Testis (tissue), 2 donors: ENCODE data around the gene PHLDB3.

Experiments
- POLR2A ChIP-seq: fragments of 450-650 bp; IDR thresholded peaks from one replicate; pipeline ENCODE4 v1.6.1; 2017; ENCODE audit warnings: antibody characterized with exemption, mild to moderate bottlenecking, moderate library complexity
- TF ChIP-seq, protein P1 (sequence below), 3 experiments: fragments of 450-650 bp in 2 of 3; fragments of 200-600 bp in 1 of 3; sonication (generic) in 1 of 3; IDR thresholded peaks; one replicate each; pipeline ENCODE4 v1.5.1; 2016 to 2019; ENCODE audit warnings: antibody characterized with exemption in 3 of 3, mild to moderate bottlenecking in 2 of 3, moderate library complexity in 1 of 3

DNA sequence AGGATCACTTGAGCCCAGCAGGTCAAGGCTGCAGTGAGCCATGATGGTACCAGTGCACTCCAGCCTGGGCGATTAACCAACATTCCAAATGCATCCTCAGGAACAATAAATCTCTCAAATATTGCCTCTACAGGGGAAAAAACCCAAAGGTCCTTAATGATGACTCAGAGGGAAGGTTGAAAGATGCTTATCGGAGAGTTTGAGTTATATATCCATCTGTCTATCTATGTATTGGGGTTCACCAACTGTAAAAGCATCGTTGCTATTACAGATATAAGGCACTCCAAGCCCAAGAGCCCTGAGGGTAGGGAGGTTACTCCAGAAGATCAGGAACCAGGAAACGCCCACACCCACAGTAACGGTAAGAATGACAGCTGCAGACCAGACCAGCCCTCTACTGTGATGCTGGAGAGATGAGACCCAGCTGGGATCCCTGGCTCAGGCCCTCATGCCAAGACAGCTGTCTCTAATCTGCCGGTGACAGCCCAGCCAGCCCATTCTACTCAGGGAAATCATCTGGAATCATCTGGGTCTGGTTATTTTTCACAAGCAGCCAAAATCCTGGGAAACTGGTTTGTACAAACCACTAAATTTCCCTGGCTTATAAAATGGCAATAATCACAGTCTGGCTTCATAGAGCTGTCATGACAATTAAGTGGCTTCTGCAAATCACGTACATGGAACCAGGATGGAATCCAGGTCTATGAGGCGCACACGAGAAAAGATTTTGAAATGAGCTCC is 66.1 kb downstream of the PHLDB3 start:
- TF ChIP-seq, protein P1, sequence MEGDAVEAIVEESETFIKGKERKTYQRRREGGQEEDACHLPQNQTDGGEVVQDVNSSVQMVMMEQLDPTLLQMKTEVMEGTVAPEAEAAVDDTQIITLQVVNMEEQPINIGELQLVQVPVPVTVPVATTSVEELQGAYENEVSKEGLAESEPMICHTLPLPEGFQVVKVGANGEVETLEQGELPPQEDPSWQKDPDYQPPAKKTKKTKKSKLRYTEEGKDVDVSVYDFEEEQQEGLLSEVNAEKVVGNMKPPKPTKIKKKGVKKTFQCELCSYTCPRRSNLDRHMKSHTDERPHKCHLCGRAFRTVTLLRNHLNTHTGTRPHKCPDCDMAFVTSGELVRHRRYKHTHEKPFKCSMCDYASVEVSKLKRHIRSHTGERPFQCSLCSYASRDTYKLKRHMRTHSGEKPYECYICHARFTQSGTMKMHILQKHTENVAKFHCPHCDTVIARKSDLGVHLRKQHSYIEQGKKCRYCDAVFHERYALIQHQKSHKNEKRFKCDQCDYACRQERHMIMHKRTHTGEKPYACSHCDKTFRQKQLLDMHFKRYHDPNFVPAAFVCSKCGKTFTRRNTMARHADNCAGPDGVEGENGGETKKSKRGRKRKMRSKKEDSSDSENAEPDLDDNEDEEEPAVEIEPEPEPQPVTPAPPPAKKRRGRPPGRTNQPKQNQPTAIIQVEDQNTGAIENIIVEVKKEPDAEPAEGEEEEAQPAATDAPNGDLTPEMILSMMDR (IDR thresholded peaks at IDR 0.05) = no peak
- no peak for TF ChIP-seq POLR2A
